ENCODE data around the gene CFL1. TPM values are rescaled to one million over a fixed set of nuclear protein-coding genes. Genes with fewer than 3 reads are reported as not detected.
A peak's percentile ranks its signal among the peaks of the same experiment; 100 is the strongest.
"Not testable (repeated sequence)": the region's sequence is repeated elsewhere in the genome, so short reads cannot be mapped to it uniquely, and the experiment has no call there.

The CFL1 gene
- total RNA-seq, 1 donor from 2014 or later = 413 TPM

DNA sequence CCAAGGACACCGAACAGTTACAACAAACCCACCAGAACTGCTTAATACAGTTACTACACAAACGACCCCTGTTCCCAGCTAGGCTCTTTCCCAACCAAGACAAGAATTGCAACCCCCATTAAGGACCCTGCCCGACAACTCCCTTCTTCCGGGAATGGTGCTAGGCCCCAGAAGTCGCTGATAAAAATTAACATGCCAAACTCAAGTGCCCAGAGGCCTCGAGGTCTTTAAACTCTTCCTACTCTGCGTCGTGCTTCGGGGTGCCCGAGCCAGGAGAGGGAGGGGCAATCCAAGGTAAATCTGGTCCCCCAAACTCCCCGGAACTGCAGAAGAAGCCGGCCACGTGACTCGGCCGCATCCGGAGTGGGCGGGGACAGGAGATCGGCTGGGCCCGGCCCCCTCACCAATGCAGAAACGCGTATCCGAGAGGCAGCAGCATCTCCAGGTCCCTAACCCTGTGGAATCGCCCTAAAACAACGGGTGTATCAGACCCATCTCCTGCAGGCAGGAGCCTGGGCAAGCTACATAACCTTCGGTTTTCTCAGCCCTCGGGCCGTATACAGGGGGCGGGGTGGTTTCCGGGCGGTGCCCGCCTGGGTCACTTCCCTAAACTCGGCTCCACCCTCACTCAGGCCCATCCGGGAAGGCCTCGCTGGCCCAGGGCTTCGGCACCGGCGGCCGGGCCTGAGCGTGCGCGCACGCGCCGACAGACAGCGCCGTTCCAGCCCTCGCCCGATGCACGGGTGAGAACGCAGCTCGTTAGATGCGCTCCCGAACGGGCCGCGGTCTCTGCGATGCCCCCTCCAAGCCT, 1.1 kb downstream of the CFL1 start:
- DNase-seq = peak; percentile 81

DNA sequence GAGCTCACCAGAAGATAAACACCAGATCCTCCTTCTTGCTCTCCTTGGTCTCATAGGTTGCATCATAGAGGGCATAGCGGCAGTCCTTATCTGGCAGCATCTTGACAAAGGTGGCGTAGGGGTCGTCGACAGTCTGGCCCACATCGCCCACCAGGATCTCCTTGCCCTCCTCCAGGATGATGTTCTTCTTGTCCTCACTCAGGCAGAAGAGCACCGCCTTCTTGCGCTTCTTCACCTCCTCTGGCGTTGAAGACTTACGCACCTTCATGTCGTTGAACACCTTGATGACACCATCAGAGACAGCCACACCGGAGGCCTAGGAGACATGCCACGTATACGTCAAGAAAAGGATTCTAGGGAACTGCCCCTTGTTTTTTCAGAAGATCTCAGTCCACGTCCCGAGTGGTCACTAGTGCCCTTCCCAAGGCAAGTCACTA, 2.0 kb downstream of the CFL1 start:
- DNase-seq = peak; percentile 0

DNA sequence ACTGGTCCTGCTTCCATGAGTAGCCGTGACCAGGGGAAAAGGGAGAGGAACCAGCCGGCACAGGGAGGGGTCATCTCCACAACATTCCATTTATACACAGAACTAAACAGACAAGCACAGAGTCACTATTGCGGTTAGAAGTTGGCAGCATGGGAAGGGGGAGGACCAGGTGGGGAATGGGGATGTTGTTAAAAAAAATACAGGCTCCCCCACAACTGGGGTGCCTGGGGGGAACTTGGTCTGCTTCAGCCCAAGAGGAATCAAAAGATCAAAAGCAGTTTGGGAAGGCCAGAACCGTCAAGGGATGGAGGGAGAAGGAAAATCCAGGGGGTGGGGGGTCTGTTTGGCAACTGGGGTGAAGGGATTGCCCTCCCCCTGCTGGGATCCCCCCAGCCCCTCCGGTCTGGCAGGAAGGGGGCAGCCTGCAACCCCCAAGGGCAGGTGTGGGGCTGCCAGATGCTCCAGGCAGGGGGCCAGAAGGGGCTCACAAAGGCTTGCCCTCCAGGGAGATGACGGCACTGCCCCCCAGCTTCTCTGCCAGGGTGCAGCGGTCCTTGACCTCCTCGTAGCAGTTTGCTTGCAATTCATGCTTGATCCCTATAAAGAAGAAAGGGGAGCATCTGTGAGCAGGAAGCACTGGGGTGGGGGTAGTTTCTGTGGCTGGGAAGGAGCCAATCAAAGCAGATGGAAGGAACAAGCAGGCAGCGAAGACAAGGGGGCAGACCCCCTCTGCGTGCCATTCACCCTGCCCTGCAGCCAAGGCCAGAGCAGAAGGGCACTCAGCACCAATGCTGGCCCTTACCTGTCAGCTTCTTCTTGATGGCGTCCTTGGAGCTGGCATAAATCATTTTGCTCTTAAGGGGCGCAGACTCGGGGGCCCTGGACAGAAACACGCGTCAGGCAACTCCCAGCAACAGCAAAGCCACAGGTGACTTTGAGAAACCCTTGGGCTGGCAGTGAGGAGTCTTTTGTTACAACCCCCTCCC, 2.8 kb downstream of the CFL1 start:
- no peak for DNase-seq

DNA sequence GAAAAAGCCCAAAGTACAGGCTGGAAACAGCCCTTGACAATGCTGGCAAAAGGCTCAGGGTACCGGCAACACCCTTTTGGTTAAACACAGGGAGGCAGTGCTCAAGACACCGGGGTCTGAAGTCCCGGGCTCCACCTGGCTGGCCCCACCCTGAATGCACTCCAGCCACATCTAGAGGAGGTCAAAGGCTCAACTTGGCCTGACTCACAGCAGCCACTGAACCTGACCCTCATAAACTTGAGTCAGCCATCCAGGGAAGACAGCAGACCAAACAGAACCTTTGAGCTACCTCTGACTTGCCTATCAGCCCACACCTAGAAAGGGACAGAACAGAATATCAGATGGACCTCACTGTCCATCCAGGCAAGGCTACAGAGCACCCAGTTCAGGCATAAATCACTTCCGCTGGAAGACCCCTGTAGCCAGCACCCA, 3.8 kb downstream of the CFL1 start:
- DNase-seq = no peak

- DNase-seq = peak; percentile 0
These were observed 4.6 kb downstream of the CFL1 start for GRCh38 chr11:65853246-65853979.

GRCh38 chr11:65852508-65853245, 5.3 kb downstream of the CFL1 start:
- DNase-seq = peak; percentile 2

GRCh38 chr11:65851811-65852507, 6.0 kb downstream of the CFL1 start:
- peak; percentile 1 for DNase-seq

DNA sequence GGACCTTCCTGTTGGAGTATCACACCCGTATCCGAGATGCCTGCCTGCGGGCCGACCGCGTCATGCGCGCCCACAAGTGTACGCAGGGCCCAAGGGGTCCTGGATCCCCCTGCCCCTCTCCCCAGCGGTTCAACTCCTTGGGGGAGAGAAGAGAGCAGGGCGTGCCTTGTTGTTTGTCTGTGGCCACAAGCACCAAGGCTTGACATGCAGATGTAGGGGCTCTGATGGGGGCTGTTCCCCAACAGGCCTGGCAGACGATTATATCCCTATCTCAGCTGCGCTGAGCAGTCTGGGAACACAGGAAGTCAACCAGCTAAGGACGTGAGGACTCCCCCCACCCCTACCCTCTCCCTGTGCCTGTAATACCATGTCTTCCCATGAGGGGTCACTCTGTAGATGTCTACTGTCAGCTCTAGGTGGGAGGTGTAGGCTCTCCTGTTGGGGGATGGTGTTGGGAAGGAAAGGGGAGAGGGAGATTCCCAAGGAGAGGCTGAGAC, 6.8 kb downstream of the CFL1 start:
- peak; percentile 4 for DNase-seq

GRCh38 chr11:65850217-65851082, 7.5 kb downstream of the CFL1 start:
- no peak for DNase-seq

DNA sequence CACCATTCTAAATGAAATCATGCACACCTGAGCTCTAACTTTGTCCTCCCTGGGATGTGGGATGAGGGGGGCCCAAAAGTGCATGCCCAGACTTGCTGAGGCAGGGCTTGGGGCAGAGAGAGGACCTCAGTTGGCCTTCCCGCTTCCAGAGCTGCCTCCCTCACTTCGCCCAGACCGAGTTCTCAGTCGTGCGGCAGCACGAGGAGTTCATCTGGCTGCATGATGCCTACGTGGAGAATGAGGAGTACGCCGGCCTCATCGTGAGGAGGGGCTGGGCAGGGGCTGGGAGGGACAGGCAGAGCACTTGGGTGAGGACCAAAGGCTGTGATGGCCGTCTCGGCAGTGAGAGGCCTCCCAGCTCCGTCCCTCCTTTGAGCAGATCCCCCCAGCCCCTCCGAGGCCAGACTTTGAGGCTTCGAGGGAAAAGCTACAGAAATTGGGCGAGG, 8.2 kb downstream of the CFL1 start:
- DNase-seq = no peak

- no peak for DNase-seq
These were observed 8.6 kb downstream of the CFL1 start for GRCh38 chr11:65849366-65849765.

DNA sequence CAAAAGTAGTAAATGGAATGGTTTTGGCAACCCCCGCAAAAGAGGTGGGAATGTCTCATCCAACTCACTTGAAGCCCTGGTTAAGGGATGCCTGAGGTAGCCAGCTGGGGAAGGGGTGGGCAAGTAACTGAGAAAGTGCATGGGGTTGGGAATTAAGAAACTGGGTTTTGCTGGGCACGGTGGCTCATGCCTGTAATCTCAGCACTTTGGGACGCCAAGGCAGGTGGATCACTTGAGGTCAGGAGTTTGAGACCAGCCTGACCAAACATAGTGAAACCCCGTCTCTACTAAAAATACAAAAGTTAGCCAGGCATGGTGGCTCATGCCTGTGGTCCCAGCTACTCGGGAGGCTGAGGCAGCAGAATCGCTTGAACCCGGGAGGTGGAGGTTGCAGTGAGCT, 9.3 kb downstream of the CFL1 start:
- DNase-seq = not testable (repeated sequence)

- DNase-seq = no peak
These were observed 10.2 kb downstream of the CFL1 start for GRCh38 chr11:65847746-65848145.

DNA sequence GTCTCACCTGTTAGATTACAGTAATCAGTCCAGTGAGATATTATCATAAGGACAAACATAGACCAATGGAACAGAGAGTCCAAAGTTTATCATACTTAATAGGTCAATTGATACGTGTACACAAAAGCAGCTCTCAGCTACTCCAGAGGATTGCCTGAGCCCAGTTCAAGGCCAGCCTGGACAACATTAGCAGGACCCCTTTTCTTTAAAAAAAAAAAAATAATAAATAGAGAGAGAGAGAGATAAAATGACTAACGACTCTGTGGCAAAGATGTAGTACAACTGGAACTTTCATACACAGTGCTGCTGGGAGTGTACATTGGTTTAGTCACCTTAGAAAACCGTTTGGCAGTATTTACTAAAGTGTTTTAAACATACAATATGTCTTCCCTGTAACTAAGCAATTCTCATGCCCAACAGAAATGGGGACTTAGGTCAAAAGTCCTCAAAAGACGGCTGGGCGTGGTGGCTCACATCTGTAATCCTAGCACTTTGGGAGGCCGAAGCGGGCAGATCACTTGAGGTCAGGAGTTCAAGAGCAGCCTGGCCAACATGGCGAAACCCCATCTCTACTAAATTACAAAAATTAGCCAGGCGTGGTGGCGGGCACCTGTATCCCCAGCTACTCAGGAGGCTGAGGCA, 13.6 kb downstream of the CFL1 start:
- no peak for DNase-seq

DNA sequence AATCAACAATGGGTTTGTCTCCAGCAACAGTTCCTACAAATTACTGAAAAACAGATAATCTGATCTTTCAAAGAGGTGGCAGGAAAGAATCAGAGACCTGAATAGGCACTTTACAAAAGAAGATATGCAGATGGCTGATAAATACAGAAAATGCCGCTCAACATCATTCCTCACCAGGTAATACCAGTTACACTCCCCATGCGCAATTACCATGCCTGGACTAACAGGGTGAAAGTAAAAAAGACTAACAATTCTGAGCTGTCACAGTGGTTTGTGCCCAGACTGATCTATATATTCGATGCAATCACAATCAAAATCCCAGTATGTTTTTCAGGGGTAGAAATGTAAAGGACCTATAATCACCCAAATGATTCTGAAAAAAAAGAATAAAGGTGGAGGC, 14.2 kb downstream of the CFL1 start:
- DNase-seq = no peak

DNA sequence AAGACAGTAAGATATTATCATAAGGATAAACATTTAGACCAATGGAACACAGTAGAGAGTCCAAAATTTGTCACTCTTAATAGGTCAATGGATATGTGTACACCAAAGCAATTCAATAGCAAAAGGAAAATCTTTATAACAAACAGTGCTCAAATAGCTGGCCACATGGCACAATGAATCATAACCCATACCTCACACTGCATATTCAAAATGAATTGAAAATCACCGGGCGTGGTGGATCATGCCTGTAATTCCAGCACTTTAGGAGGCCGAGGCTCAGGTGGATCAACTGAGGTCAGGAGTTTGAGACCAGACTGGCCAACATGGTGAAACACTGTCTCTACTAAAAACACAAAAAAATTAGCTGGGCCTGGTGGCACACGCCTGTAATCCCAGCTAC, 15.8 kb downstream of the CFL1 start:
- no peak for DNase-seq

DNA sequence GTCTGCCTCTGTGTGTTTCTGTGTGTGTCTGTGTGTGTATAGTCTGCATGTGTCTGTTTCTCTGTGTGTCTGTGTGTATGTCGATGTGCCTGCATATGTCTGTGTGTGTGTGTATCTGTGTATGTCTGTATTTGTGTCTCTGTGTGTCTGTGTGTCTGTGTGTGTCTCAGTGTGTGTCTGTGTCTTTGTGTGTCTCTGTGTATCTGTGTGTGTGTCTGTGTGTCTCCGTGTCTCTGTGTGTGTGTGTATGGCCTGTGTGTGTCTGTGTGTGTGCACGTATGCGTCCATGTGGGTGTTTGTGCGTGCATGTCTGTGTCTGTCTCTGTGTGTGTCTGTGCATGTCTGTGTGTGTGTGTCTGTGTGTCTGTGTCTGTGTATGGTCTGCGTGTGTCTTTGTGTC, 23.8 kb downstream of the CFL1 start:
- no peak for DNase-seq

- peak; percentile 97 for DNase-seq
These were observed 24.5 kb downstream of the CFL1 start, which contains the start of gene SNX32 for GRCh38 chr11:65833297-65834030. TSS of gene SNX32 (plus strand) at chr11:65833963. CDS start at chr11:65834066, 103 bp downstream.

Measured in tongue (tissue), 2 donors.